Ascending aorta (tissue), 2 donors: ENCODE measurements around the gene AGK. TPM values are rescaled to one million over a fixed set of nuclear protein-coding genes. Genes with fewer than 3 reads are reported as not detected.

Source experiments
- DNase-seq, 2 donors: peaks; one replicate each; pipeline ENCODE4 v3.0.0-alpha.2; 2019; ENCODE audit warnings: low spot score in 2 of 2
- H3K27ac ChIP-seq, 2 donors: fragments of 200-600 bp; sonication (generic); one replicate each; pipeline ENCODE4 v1.5.1; 2016 to 2017; ENCODE audit warnings: mild to moderate bottlenecking in 1 of 2
- H3K27me3 ChIP-seq: fragments of 200-600 bp; sonication (generic); one replicate; pipeline ENCODE4 v1.5.1; 2017
- H3K36me3 ChIP-seq, 2 donors: fragments of 200-600 bp; sonication (generic); one replicate each; pipeline ENCODE4 v1.5.1; 2016
- H3K4me1 ChIP-seq, 2 donors: fragments of 200-600 bp; sonication (generic); one replicate each; pipeline ENCODE4 v1.5.1; 2016 to 2017; ENCODE audit warnings: mild to moderate bottlenecking in 1 of 2
- H3K4me3 ChIP-seq, 2 donors: fragments of 200-600 bp; sonication (generic); one replicate each; pipeline ENCODE4 v1.5.1; 2016 to 2017; ENCODE audit warnings: mild to moderate bottlenecking in 1 of 2
- H3K9me3 ChIP-seq, 2 donors: fragments of 200-600 bp; sonication (generic); one replicate each; pipeline ENCODE4 v1.5.1; 2016
- intact Hi-C: fragments of 100-400 bp; cut with DNase I; formaldehyde crosslinking; loops from one replicate; pipeline ENCODE4 v1.15.1; 2023
- total RNA-seq: library from RNA; depleted of rRNA; stranded (reverse); fragments of >200 nt; gene quantifications from one replicate; pipeline ENCODE4 v1.1.0, GENCODE V29; 2016
- TF ChIP-seq, protein P1 (sequence below), 3 experiments: fragments of 200-600 bp in 2 of 3; fragments of 450-650 bp in 1 of 3; sonication (generic) in 2 of 3; IDR thresholded peaks; one replicate each; pipeline ENCODE4 v1.5.1; 2016 to 2019; ENCODE audit warnings: antibody characterized with exemption in 3 of 3, mild to moderate bottlenecking in 1 of 3, moderate library complexity in 1 of 3

The AGK gene
- total RNA-seq, 1 donor from 2014 or later = 16.1 TPM

DNA sequence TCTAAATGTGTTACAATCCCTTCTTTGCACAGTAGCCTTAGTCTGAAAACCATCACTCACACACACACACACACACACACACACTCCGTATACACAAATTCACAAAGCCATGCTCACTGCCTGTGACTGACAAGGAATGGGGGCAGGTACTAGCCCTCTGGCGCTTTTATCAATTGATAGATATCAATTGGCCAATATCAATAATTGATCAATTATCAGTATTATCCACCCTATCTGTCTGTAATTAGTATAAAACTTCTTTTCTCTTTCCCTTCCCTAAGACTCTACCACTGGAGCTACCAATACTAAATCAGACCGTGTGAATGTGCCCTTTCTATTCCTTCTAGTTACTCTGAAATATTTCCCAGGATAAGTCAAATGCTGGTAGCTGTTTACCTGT lies 148.7 kb downstream of the AGK start:
- no peak overlapping the region for H3K4me3 ChIP-seq
- no peak overlapping the region for H3K27ac ChIP-seq
- H3K27me3 ChIP-seq = no peaks in the 10 kb centered on the region
- TF ChIP-seq, protein P1, sequence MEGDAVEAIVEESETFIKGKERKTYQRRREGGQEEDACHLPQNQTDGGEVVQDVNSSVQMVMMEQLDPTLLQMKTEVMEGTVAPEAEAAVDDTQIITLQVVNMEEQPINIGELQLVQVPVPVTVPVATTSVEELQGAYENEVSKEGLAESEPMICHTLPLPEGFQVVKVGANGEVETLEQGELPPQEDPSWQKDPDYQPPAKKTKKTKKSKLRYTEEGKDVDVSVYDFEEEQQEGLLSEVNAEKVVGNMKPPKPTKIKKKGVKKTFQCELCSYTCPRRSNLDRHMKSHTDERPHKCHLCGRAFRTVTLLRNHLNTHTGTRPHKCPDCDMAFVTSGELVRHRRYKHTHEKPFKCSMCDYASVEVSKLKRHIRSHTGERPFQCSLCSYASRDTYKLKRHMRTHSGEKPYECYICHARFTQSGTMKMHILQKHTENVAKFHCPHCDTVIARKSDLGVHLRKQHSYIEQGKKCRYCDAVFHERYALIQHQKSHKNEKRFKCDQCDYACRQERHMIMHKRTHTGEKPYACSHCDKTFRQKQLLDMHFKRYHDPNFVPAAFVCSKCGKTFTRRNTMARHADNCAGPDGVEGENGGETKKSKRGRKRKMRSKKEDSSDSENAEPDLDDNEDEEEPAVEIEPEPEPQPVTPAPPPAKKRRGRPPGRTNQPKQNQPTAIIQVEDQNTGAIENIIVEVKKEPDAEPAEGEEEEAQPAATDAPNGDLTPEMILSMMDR (IDR thresholded peaks at IDR 0.05) = no peak
- DNase-seq = no peak
- intact Hi-C loops = loop anchor here (5.0 kb wide), 1 partner anchor 48 kb away; no protein-coding TSS in a partner anchor
- H3K9me3 ChIP-seq = no peaks in the 10 kb centered on the region
- peaks cover 0 to 22% of the 10 kb centered on the region in 2 donors for H3K4me1 ChIP-seq
- H3K36me3 ChIP-seq = no peaks in the 10 kb centered on the region

DNA sequence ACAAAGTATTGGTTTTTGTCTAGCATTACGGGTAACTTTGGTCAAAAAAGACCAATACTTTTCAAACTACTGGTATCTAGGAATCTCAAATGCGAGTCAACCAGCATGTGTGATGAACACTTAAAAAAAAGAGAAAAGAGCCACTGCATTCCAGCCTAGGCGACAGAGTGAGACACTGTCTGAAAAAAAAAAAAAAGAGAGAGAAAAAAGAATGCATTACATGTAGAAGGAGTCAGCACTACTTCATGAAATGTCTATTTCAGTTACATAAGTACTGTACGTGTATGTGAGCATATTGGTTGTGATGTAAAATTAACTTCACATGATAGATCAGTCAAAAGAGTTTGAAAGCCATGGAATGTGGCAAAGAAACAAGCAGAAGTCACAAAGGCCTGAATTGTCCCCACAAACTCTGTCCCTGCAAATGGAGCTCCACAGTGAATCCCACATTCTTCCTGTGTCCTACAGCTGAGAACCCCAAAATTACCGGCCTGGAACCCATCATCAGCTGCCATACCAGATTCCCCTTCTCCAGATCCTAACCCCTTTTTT lies 149.2 kb downstream of the AGK start:
- Histone ChIP-seq H3K27me3 (no peaks in the 10 kb centered on the region), H3K4me3 (peak overlapping the region; percentile 84 to 99), H3K9me3 (no peaks in the 10 kb centered on the region), H3K36me3 (no peaks in the 10 kb centered on the region), H3K4me1 (peaks cover 0 to 22% of the 10 kb centered on the region in 2 donors), H3K27ac (peak overlapping the region; percentile 82 to 97)
- TF ChIP-seq, protein P1 (IDR thresholded peaks at IDR 0.05) = no peak
- no peak for DNase-seq
- intact Hi-C loops = loop anchor here (5.0 kb wide), 1 partner anchor 48 kb away; no protein-coding TSS in a partner anchor

DNA sequence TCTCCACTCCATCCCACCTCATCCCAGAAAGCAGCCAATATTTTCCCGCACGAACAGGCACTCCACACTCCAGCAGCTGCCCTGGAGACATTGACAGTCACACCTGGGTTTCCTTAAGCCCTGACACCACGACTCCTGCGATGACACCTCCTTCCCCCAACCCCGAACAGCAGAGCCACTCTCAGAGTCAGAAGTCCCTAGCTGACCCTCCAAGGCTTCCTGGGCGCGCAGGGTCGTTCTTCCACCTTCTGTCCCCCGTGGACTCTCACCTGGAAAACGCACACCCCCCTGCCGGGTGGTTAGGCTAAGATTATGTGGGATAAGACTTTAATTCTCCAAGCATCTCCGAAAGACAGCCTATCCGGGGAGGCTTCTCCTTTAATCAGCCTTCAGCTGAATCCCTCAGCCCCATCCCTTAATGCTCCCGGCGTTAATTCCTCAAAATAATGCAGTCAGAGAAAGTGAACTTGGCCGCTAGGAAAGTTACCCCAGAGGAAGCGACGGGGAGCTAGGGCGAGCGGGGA lies 149.7 kb downstream of the AGK start:
- H3K27me3 ChIP-seq = no peaks in the 10 kb centered on the region
- DNase-seq = no peak
- H3K4me3 ChIP-seq = peak overlapping the region; percentile 84 to 99
- H3K36me3 ChIP-seq = no peaks in the 10 kb centered on the region
- peaks cover 0 to 18% of the 10 kb centered on the region in 2 donors for H3K4me1 ChIP-seq
- peak overlapping the region; percentile 82 to 97 for H3K27ac ChIP-seq
- intact Hi-C loops = loop anchor here (5.0 kb wide), 1 partner anchor 49 kb away; no protein-coding TSS in a partner anchor
- no peaks in the 10 kb centered on the region for H3K9me3 ChIP-seq
- TF ChIP-seq, protein P1 (IDR thresholded peaks at IDR 0.05) = no peak

DNA sequence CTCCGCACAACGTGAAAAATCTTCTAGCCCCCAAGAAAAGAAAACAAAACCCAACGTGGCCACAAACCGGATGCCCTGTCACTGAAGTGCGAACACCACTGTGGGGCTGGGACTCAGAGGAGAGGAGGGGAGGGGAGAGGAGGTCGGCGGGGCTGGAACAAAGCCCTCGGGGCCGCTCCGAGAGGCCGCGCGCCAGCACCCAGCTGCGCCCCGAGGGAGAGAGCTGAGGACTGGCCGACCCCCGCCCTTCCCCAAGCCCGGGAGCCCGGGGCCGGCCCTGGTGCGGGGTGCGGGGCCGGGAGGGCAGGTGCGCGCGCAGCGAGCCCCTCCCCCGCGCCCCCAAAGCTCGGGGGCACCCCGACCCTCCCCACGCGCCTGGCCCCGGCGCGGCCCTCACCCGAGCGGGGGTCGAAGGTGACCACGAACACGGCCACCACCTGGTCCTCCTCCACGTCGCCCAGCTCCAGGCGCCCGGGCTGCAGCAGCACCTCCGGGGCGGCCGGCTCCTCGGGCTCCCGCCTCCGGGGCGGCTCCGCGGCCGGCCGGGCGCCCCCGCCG lies 150.4 kb downstream of the AGK start:
- intact Hi-C loops = loop anchor here (2.0 to 5.0 kb wide), 2 partner anchors 37 to 49 kb away; partner anchors contain the start of gene SSBP1
- Histone ChIP-seq H3K36me3 (no peaks in the 10 kb centered on the region), H3K27ac (peak overlapping the region; percentile 82 to 97), H3K9me3 (no peaks in the 10 kb centered on the region), H3K4me3 (peak overlapping the region; percentile 84 to 99), H3K27me3 (no peaks in the 10 kb centered on the region), H3K4me1 (peaks cover 0 to 13% of the 10 kb centered on the region in 2 donors)
- DNase-seq = peak in 1 of 2 donors; percentile 71
- TF ChIP-seq, protein P1 (IDR thresholded peaks at IDR 0.05) = no peak

DNA sequence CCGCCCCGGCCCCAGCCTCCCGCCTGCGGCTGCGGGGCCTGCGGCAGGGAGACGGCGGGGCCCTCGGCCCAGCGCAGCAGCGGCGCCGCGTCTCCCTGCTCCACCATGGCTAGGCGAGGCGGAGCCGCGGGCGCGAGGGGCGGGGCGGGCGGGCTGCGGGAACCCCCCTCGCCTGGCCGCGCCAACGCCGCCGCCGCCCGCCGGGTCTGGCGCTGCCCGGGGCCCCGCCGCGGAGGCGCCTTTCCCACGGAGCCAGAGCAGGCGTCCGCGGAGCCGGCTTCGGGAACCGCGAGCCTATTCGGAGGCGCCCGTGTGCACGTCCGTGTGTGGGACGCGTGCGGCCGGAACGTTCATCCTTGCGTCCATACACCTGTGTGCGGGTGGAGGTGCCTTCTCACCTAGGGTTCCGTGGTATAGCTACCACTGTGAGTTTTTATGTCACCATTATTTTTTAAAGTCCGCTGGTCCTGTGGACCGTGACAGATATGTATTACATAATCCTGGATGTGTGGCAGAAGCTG lies 150.9 kb downstream of the AGK start, which contains the start of gene DENND11:
Gene DENND11, minus strand, starts transcription at position 120 of the 521 bp plus-strand sequence. Its CDS starts 13 bp downstream, at position 107.
- peak within 1 kb of the TSS; percentile 84 to 99 for H3K4me3 ChIP-seq
- no peaks in the 10 kb centered on the region for H3K9me3 ChIP-seq
- H3K27me3 ChIP-seq = no peaks in the 10 kb centered on the region
- H3K36me3 ChIP-seq = no peaks in the 10 kb centered on the region
- peaks cover 0 to 9% of the 10 kb centered on the region in 2 donors for H3K4me1 ChIP-seq
- intact Hi-C loops = loop anchor here (2.0 to 5.0 kb wide), 2 partner anchors 37 to 50 kb away; partner anchors contain the start of gene SSBP1
- DNase-seq = peak in 1 of 2 donors; percentile 73
- peak within 1 kb of the TSS; percentile 82 to 97 for H3K27ac ChIP-seq
- TF ChIP-seq, protein P1 (IDR thresholded peaks at IDR 0.05) = no peak
